Cortex of kidney (tissue), 1 donor: ENCODE results near the gene CLK4.

Source experiments
- DNase-seq: peaks from one replicate; lab custom pipeline; 2025; lab: John Stamatoyannopoulos, UW

CLK4 gene

DNA sequence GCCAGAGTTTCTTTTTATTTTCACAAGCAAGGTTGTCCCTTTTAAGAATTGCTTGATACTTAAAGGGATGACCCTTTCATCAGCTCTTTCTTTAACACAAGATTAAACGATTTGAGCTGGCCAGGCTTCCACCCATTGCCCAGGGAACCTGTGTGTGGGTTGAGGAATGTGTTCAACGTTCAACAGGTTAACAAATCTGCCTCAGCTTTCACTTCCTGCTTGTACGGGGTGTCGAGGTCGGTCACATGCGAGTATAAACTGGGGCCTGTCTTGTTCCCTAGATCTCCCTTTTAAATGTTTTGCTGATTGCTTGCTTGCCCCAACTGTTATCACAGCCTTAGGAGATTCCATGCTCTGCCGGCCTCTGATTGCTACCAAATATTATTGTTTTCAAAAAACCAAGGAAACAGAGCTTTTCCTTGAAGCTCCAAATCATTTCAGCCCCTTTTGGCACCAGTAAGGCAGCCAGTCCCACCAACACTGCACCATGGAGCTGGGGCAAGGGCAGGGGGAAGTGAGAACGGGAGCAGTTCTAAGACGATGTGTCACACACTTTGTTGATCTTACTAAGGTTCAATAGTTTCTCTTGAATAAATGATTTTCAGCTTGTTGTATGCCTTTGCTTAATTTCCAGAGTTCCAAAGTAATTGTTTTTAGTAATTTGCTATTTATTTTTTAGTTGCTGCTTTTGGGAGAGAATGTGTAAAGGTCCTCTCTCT lies 10.7 kb upstream of the CLK4 start:
- no peak for DNase-seq

DNA sequence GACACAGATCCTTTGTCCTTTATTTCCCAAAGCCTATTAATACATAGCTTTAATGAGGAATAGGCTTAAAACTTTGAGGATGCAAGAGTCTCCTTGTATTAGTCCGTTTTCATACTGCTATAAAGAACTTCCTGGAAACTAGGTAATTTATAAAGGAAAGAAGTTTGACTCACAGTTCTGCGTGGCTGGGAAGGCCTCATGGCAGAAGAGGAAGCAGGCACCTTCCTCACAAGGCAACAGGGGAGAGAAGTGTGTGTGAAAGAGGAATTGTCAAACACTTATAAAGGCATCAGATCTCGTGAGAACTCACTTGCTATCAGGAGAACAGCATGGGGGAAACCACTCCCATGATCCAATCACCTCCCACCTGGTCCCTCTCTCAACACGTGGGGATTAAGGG lies 5.4 kb upstream of the CLK4 start:
- no peak for DNase-seq

- DNase-seq: no peak
Measured at GRCh38 chr5:178630951-178631350, 4.1 kb upstream of the CLK4 start.

- DNase-seq: no peak
Measured at GRCh38 chr5:178630475-178630930, 3.7 kb upstream of the CLK4 start.

DNA sequence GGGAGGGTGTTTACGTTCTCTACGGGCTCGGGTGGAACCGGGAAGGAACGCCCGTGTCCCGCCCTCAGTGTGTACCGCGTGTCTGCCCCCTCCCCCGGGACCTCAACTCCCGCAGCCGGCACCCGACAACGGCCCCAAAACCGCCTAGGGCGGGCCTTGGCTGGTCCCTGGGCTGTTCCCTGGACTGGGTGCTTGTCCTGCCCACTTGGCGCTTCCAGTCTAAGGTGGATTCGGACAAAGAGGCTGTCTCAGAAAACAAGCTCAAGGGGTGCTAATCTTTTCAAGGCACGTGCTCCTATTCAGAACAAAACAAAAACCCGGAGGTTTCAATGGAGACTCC lies 379 bp upstream of the CLK4 start:
- DNase-seq: no peak

DNA sequence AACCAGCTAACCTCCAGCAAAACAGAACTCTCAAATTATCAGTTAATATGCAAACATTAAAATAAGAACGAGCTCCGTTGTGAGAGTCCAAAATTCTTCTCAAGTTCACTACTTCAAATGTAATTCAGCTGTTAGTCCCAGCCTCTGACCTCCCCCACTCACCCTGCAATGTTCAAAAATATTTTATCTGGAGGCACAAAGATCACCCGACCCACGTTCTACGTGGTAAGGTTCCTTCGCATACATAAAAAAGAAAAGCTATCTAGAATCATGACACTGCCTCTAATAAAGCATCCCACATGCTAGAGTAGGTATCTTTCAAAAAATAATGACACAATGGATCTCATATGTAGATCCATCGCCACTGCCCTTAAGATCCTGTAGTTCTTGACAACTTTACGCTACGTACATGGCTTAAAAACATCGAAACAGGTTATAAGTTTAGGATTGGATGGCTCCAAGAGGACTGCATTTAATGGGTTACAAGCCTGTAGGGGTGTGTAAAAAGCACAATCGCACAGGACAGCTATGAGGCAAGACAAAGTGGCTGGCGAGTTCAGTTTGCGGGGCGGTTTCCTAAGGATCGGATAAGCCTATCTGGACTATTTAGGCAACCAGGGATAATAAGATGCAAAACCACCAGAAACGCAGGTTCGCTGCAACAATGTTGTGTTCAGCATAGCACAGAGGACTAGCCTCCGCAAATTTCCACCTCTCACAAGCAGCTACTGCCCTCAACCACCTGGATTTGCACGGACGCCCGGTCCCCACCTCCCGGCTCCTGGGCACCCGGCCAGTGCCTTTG lies 969 bp downstream of the CLK4 start:
- DNase-seq: no peak

DNA sequence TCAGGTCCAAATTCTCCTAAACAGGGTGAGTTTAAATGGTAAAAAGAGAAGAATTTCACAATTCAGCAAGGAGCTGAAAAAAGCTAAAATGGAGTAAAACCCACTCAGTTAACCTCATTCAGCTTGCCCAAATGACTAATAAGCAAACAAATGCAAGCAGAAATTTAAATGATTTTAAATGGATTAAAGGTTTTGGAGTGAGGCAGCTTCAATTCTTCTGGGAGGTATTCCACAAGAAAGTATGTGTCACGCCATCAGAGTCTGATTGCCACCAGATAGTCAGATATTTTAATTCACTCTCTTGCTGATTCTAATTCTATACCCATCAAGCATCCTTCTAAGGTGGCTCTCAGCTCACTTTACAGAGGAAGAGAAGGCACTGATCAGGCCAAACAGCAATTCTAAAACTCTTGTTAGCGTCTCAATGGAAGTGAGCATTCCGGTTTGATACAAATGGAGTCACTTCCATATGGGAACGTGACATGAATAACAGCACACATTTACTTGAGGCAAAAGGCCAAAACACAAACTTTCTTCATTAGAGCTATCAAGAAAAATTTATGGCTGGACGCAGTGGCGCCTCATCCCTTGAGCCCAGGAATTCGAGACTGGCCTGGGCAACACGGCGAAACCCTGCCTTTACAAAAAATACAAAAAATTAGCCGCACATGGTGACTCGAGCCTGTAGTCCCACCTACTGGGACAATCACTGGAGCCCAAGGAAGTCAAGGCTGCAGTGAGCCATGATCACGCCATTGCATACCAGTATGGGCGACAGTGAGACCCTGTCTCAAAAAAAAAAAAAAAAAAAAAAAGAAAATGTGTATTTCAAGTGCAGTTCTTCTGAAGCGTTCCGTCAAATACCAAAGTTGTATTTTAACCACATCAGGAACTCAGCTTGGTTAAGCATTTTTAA lies 2.0 kb downstream of the CLK4 start:
- no peak for DNase-seq

DNA sequence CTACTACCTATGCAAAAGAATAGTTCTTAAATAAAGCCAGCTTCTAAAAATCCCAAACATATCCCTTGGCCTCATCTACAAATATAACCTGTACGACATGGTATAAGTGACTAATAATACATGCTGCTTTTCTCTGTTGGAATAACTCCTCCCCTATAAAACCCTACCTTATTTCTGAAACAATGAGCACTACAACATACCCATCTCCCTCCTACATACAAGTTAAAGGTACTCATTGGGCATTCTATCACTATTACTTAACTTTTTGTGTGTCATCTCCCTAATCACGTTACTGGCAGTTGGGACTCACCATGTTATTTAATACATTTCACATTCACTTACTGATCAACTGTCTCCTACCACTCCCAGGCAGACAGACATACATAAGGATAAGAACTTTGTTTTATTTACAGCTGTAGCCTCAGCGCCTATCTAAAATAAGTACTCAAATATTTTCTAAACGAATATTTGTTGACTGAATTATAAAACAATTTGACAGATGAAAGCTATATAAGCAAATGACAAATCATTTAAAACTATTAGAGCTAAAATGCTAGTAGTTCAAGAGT lies 4.1 kb downstream of the CLK4 start:
- no peak for DNase-seq

- no peak for DNase-seq
Measured at GRCh38 chr5:178619390-178619789, 7.5 kb downstream of the CLK4 start.

DNA sequence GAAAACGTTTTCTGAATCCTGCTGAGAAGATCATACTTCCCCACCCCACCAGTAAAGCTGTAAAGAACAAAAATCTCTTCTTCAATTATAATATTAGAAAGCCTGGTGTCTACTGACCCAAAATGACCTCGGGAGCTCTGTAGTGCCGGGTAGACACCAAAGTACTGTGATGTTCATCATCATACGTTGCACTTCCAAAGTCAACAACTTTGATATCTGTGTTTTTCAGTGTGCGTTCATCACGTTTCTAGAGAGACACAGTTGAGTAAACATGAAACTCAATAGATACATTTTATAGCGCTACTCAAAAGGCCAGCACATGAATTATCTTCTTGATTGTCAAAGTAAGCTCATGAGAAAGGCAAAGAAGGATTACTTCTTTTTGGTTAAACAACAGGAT lies 14.6 kb downstream of the CLK4 start:
- no peak for DNase-seq

- no peak for DNase-seq
Measured at GRCh38 chr5:178606269-178606668, 20.6 kb downstream of the CLK4 start.

- no peak for DNase-seq
Measured at GRCh38 chr5:178605788-178606187, 21.1 kb downstream of the CLK4 start.

GRCh38 chr5:178602752-178603151 lies 24.1 kb downstream of the CLK4 start:
- no peak for DNase-seq

GRCh38 chr5:178595750-178596149 lies 31.1 kb downstream of the CLK4 start:
- no peak for DNase-seq

DNA sequence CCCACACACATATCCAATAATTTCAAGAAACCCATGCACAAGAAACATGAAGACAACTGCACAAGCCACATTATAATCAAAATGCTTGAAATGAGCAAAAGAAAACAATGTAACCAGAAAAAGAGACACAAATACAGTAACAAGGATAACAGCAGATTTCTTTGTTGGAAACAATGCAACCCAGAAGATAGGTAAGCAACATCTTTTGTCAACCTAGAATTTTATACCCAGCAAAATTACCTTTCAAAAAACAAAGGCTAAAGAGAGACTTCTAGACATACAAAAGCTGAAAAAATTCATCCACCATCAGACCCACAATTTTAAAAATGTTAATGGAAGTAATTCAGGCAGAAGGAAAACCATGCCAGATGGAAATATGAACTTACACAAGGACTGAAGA lies 31.7 kb downstream of the CLK4 start:
- no peak for DNase-seq

- DNase-seq: no peak
Measured at GRCh38 chr5:178590924-178591423, 35.9 kb downstream of the CLK4 start.

- no peak for DNase-seq
Measured at GRCh38 chr5:178590141-178590923, 36.5 kb downstream of the CLK4 start, which contains the start of gene COL23A1. Gene COL23A1 (minus strand): TSS chr5:178590393.

GRCh38 chr5:178589180-178590140 lies 37.4 kb downstream of the CLK4 start:
- DNase-seq: no peak

DNA sequence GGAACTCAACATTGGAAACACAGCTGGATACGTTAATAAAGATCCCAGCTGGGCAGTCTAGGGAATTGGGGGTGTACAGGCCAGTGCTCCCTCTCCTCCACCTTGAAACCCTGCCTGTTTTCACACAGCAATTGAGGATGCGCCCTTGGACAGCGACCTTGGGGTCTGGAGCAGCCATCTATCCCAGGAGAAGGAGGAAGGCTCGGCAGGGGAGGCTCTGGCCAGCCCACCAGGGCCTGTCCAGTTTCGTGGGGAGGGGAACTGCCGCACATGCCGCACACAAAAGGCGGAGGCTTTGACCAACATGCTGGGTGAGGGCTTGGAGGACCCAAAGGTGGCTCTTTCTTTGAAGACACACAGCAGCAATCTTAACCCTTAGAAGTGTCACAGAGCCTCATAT lies 38.1 kb downstream of the CLK4 start:
- no peak for DNase-seq
